ENCODE data around the gene WBP2NL. TPM values are rescaled to one million over a fixed set of nuclear protein-coding genes. Genes with fewer than 3 reads are reported as not detected.

Gene WBP2NL
- total RNA-seq, 1 experiment from 2014 or later: 0.22 TPM

- no peak overlapping the region for H3K9ac ChIP-seq (ENCODE audit: extremely low read depth, insufficient read length, low read length)
- no peak for DNase-seq
- H3K4me2 ChIP-seq (ENCODE audit: insufficient read depth, insufficient read length, low read length): no peak overlapping the region
- Mint-ChIP-seq H3K27ac (peak overlapping the region in 1 of 3 experiments; percentile 57; a peak in 2 of 7 replicates), H3K4me3 (no peak overlapping the region), H3K27me3 (ENCODE audit: low read depth) (peaks cover 3% of the 10 kb centered on the region), H3K36me3 (ENCODE audit: insufficient read depth in 1 of 3, low read depth in 3 of 3) (peaks cover 10 to 15% (median 13%) of the 10 kb centered on the region in 3 experiments; a peak in 6 of 7 replicates), H3K4me1 (peaks cover 22 to 49% of the 10 kb centered on the region in 2 experiments), H3K9me3 (no peaks in the 10 kb centered on the region)
- H3K18ac ChIP-seq (ENCODE audit: insufficient read length, low read depth, low read length): no peak overlapping the region
- no peak overlapping the region for H3K56ac ChIP-seq (ENCODE audit: insufficient read length, low read depth, low read length)
- no peak overlapping the region for H3K27ac ChIP-seq (ENCODE audit: insufficient read length, low read depth, low read length)
- no peak overlapping the region for H4K8ac ChIP-seq (replicated peaks; ENCODE audit: insufficient read length, low read depth, low read length)
- H3K79me2 ChIP-seq (ENCODE audit: insufficient read depth, low read length): no peaks in the 10 kb centered on the region; the same call in 1 of the 2 replicates
- H3K23me2 ChIP-seq (ENCODE audit: insufficient read length, low read depth, low read length, poor library complexity, severe bottlenecking): peaks cover 9% of the 10 kb centered on the region
- H4K91ac ChIP-seq (ENCODE audit: insufficient read length, low read depth, low read length): no peak overlapping the region
- no CpG with 5 or more reads among the region's 7 CpGs for WGBS (ENCODE audit: extremely low coverage, insufficient read length, low lambda C conversion rate)
- no peak overlapping the region for H2BK120ac ChIP-seq (ENCODE audit: low read depth, low read length, poor library complexity, severe bottlenecking)
- no peaks in the 10 kb centered on the region for H4K20me1 ChIP-seq (ENCODE audit: control insufficient read depth, insufficient read depth, insufficient read length)
- no peaks in the 10 kb centered on the region for H3K27me3 ChIP-seq (ENCODE audit: insufficient read depth, low read length)
- H3K9me3 ChIP-seq (ENCODE audit: control insufficient read depth, low read depth, low read length): no peaks in the 10 kb centered on the region
- no peak overlapping the region for H2BK12ac ChIP-seq (ENCODE audit: insufficient read length, low read depth, low read length)
- H4K5ac ChIP-seq (ENCODE audit: insufficient read length, low read depth, low read length): no peak overlapping the region
- no peak overlapping the region for H2AFZ ChIP-seq (ENCODE audit: low read length)
- no peak for TF ChIP-seq CTCF (conservative IDR thresholded peaks at IDR 0.05)
- no peak overlapping the region for H2BK5ac ChIP-seq (ENCODE audit: insufficient read length, low read length)
- H3T11ph ChIP-seq (ENCODE audit: low read length): no peak overlapping the region
- peaks cover 3% of the 10 kb centered on the region; the same call in 1 of the 2 replicates for H3K4me1 ChIP-seq (ENCODE audit: insufficient read depth, low read length)
- H2BK20ac ChIP-seq (ENCODE audit: low read depth, low read length, poor library complexity, severe bottlenecking): no peak overlapping the region
- no peak overlapping the region for H2BK15ac ChIP-seq (ENCODE audit: low read depth, low read length)
- no peak overlapping the region for H3K23ac ChIP-seq (ENCODE audit: insufficient read length, low read depth, low read length)
- H3K79me1 ChIP-seq (ENCODE audit: insufficient read depth, low read depth, low read length, poor library complexity, severe bottlenecking): no peaks in the 10 kb centered on the region
- no peak overlapping the region for H2AK5ac ChIP-seq (ENCODE audit: insufficient read length, low read length)
- H3K4ac ChIP-seq (ENCODE audit: low read depth, low read length): no peak overlapping the region
- no peak overlapping the region for H3K14ac ChIP-seq (ENCODE audit: insufficient read depth, low read length)
Observed at GRCh38 chr22:41949297-41949965, 49.2 kb upstream of the WBP2NL start.
